Stimulated activated CD4-positive, alpha-beta T cell treated with anti-CD3 and anti-CD28 coated beads, Interleukin-4, amount 100 ng/mL, for 1 hour (primary cell): ENCODE measurements around the gene TMEM248.
"Not testable (repeated sequence)": the region's sequence is repeated elsewhere in the genome, so short reads cannot be mapped to it uniquely, and the experiment has no call there.

ENCODE experiments used
- DNase-seq: peaks from one replicate; pipeline ENCODE4 v3.0.0-alpha.2; 2020

Gene TMEM248, protein sequence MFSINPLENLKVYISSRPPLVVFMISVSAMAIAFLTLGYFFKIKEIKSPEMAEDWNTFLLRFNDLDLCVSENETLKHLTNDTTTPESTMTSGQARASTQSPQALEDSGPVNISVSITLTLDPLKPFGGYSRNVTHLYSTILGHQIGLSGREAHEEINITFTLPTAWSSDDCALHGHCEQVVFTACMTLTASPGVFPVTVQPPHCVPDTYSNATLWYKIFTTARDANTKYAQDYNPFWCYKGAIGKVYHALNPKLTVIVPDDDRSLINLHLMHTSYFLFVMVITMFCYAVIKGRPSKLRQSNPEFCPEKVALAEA

DNA sequence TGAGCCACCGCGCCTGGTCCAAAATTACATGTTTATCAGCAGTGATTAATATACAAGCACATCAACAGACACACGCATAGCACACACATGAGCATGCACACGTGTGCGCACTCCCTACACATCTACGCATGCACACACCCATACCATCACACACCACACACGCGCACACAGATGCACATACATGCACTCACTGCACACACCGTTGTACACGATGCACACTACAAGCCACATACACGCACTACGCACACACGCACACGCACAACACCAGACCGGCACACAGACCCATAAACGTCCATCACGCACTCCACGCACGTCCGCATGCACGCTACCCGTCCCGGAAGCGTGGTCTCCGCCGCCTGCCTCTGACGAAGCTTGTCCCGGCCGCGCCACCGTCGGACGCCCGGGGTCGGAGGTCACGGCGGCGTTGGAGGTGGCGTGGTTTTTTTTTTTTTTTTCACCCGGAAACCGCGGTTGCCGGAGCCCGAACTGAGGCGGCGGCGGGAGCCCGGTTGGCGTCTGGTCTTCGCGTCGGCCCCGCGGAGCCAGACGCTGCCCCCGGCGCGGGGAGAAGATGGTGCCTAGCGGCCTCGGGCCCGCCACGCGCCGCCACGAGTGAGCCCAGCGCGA lies at the start of gene TMEM248:
Gene TMEM248, plus strand, starts transcription at position 457 of the 627 bp plus-strand sequence. CDS start 20,641 bp downstream, outside the sequence.
- peak; percentile 93 for DNase-seq

DNA sequence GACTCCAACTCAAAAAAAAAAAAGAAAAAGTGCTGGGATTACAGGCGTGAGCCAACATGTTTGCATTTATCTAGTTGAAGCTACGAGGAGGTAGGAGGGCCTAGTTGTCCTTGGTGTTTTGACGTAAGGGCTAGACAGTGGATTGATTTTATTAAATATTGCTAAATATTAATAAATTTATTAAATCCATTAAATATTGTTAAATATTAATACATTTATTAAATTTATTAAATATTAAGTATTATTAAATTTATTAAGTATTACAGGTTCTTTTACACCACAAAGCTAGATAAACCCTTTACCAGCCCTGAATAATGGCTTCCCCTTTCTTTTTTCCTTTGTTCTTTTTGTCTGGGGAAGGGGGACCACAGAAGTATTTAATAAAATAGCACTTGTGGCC lies 47.5 kb upstream of the TMEM248 start:
- DNase-seq, result no peak

DNA sequence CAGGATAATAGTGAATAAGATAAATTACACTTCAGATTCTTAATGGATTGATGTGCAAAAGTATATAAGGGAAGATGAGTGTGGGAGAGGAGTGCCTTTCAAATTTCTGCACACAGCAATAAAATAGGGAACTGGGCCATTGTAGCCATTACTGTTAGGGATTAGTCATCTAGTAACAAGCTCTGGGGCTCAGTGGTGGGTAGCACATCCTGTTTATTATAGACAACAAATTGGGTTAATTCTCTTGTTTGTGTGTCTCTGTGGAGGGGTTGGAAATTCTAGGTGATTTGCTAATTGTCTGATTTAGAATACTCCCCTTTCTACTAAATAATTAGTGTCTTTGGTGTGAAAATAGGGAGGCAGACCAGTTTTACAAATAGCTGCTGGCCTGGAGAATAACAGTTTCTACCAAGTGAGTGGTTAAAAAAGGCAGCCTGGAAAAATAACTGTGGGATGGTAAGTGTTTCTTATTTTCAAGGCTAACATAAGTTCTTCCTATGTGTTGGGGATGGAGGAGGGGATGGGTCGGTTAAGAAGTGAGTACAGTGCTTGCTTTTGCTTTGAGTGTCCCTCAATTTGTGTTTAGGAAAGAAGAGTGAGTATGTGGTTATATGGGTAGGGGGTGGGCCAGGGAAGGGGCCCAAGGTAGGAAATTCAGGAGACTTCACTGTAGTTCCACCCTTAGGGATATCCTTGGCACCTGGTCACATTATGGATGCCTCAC lies 43.3 kb upstream of the TMEM248 start:
- DNase-seq, result no peak

DNA sequence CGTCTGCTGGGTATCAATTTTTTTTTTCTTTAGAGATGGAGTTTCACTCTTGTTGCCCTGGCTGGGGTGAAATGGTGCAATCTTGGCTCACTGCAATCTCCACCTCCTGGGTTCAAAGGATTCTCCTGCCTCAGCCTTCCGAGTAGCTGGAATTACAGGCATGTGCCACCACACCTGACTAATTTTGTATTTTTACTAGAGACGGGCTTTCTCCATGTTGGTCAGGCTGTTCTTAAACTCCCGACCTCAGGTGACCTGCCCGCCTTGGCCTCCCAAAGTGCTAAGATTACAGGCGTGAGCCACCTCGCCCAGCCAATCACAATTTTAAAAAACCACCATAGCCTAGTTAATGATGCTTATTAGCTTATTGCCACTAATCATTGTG lies 42.7 kb upstream of the TMEM248 start:
- DNase-seq, result not testable (repeated sequence)

DNA sequence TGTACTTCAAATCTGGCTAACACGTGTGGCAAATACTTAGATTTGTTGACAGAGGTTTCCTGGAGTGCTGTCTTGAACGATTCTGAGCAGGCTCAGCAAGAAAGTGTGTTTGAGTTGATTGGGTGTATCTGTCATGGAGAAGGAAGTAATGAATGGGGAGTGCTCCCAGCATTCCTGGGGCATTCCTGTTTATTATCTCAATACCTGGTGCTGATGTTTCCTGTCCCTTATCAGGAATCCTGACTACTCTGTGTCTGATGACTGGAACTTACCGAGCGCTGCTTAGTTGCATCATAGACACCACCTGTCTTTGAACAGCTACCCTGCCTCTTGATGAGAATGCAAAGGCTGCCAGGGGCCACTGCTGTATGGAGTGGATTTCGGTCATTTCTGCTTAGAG lies 41.0 kb upstream of the TMEM248 start:
- DNase-seq, result no peak

DNA sequence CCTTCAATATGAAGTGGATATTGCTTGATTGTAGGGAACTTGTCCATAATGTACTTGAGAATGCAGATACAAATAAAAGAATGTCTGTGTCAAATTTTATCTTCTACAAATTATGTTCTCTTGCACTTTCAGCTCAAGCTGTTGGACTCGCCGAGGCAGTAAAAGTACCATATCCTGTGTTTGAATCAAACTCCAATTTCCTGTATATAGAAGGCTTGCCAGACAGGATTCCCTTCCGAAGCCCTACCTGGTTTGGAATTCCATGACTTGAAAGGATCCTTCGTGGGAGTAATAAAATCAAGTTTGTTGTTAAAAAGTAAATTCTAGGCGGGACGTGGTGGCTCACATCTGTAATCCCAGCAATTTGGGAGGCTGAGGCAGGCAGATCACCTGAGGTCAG lies 40.4 kb upstream of the TMEM248 start:
- not testable (repeated sequence) for DNase-seq

DNA sequence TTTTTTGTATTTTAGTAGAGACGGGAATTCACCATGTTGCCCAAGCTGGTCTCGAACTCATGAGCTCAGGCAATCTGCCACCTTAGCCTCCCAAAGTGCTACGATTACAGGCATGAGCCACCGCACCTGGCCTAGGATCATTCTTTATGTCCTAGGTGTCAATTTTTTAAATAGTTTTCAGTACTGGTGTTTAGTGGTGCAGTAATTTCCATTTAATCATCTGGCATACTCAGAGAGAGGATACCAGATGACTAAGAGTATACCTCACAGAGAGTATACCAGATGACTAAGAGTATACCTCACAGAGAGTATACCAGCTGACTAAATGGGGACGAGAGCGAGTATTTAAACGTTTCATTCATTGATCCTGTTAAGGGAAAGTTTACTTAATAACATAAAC lies 37.3 kb upstream of the TMEM248 start:
- no peak for DNase-seq

DNA sequence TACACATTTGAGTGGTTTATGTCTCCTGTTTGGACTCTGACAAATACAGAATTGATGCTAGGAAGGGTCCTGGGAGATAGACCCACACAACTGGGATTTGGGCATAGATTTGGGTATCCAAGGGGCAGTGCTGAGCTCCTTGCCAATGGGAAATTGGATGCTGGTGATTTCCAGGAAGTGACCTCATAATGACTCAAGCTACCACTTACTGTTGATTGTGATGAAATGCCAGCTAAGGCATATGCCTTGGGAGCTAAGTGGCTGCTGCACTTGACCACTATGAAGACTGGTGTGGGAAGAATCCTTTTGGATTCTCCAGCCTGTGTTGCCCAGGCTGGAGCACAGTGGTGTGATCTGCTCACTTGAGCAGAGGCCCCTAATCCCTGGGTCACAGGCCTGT lies 36.5 kb upstream of the TMEM248 start:
- DNase-seq, result not testable (repeated sequence)

DNA sequence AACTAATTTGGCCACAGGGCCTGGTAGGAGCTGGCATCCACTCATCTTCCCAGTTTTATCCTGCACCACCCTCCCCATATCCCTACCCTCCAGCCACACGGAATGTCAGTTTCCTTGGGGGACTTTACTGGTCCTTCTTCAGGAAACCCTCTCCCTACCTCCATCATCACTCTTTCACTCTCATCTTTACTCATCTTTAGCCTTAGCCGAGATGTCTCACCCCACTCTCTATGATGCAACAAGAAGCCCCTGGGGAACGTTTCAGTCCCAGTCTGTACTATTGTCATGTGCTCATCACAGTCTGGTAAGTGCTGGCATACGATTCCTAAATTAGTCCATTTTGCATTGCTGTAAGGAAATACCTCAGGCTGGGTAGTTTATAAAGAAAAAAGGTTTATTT lies 34.9 kb upstream of the TMEM248 start:
- DNase-seq, result no peak

DNA sequence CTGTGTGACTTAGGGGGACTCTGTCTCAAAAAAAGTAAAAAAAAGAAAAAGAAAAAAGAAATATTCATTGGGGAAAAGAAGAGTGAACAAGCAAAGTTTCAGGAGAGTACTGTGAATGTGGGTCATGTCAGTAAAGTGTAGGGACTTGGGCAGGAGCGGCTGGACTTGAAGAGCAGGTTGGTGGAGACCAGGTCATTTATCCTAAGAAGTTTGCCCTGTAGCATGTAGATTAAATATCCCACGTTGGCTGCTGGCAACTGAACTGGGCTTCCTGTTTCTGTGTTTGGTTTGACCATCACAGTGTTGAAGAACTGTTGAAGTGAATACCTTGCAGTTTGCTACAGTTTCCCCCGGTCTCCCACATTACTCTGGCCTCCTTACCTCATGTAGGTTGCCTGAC lies 32.8 kb upstream of the TMEM248 start:
- not testable (repeated sequence) for DNase-seq

DNA sequence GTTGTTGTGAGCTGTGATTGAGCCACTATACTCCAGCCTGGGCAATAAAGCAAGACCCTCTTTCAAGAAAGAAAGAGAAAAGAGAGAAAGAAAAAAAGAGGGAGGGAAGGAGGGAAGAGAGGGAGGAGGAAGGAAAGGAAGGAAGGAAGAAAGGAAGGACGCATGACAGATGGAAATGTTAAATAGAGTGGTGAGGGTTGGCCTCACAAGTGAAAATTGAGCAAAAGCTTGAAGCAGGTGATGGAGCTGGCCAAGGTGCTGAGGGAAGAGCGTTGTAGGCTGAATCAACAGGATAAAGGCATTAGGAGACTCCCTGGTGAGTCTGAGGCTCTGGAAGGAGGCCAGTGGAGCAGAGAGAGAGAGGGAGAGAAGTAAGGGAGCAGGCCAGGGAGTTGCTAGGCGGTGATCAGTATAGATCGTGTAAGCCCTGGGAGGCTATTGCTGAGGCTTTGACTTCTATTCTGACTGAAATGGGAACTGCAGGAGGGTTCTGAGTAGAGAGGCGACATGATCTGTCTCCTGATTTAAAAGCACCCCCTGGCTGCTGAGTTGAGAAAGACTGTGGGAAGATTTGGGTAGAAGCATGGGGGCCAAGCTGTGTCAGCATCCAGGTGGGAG lies 26.5 kb upstream of the TMEM248 start:
- no peak for DNase-seq

DNA sequence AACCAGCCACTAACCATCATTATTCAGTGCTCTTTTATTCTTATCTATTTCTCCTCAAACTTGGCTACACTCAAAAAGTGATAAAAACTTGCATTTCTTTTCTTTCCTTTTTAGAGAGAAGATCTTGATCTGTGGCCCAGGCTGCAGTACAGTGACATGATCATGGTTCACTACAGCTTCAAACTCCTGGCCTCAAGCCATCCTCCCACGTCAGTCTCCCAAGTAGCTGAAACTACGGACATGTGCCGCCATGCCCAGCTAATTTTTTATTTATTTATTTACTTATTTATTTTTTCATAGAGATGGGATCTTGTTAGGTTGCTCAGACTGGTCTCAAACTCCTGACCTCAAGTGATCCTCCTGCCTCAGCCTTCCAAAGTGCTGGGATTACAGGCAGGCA lies 24.6 kb upstream of the TMEM248 start:
- DNase-seq, result no peak

DNA sequence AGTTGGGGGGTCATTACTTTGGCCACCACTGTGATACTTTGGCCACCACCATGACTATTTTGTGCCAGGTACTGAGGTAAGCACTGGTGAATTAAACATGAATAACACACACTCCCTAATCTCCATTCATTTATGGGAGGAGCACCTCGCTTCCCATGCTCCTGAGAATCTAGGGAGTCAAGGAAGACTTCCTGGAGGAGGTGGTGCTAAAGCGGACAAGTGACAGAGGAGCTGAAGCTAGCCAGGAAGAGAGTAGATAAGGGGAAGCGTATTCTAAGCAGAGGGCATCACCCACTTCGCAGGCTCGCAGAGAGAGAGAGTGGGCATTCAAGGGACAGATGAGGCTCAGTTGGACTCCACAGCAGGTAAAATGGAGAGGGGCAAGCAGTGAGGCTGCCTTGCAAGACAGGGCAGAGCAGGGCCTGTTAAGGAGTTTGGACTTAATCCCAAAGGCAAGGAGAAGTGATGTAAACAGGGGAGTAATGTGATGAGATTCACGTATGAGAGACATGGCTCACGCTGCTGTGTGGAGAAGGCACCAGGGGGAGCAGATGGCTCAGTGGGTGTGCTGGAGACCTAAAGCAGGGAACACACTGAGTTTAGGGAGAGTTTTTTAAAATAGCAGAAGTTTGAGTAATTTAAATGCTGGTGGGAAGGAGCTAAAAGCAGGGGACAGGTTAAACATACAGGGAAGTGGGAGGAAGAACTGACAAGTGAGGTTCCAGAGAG lies 21.3 kb upstream of the TMEM248 start:
- no peak for DNase-seq

DNA sequence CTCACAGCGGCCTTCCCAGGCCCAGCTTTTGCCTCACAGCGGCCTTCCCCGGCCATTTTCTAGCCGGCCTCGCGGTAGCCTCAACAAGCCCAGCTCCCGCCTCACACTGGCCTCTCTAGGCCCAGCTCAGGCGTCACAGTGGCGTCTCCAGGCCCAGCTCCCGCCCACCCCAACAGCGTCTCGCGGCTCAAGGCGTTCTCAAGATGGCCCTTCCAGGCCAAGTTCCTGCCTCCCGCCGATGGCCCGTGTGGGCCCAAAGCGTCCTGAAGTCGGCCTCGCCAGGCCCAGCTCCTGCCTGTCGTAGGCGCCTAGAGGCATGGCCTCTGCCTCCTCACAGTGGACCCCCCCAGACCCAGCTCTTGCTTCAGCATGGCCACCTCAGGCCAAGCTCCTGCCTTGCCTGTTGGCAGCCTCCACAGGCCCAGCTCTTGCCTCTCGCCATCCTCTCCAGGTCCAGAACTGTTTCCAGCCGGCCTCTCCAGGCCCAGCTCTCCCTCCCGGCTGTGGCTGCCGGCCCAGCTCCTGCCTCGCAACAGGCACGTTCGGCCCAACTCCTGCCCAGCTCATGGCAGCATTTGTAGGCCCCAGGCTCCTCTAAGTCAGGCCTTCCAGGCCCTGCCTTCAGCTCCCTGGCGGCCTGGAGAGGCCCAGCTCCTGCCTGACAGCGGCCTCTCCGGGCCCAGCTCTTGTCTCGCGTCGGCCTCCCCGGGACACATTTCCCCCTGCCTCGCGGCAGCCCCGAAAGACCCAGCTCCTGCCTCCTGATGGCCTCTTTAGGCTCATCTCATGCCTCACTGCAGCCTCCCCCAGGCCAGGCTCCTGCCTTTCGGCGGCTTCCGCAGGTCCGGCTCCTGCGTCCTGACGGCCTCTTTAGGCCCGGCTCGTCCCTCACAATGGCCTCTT lies 18.8 kb upstream of the TMEM248 start:
- DNase-seq, result no peak

DNA sequence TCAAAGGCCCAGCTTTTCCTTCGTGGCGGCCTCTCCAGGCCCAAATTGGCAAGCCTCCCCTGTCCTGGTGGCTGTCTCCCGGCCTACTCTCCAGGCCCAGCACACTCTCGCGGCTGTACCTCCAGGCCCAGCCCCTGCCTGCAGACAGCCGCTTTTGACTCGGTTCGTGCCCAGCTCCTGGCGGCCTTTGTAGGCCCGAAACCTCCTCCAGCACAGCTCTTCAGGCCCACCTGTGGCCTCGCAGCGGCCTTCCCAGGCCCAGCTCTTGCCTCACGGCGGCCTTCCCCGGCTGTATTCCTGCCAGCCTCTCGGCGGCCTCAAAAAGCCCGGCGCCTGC lies 18.2 kb upstream of the TMEM248 start:
- DNase-seq, result no peak

DNA sequence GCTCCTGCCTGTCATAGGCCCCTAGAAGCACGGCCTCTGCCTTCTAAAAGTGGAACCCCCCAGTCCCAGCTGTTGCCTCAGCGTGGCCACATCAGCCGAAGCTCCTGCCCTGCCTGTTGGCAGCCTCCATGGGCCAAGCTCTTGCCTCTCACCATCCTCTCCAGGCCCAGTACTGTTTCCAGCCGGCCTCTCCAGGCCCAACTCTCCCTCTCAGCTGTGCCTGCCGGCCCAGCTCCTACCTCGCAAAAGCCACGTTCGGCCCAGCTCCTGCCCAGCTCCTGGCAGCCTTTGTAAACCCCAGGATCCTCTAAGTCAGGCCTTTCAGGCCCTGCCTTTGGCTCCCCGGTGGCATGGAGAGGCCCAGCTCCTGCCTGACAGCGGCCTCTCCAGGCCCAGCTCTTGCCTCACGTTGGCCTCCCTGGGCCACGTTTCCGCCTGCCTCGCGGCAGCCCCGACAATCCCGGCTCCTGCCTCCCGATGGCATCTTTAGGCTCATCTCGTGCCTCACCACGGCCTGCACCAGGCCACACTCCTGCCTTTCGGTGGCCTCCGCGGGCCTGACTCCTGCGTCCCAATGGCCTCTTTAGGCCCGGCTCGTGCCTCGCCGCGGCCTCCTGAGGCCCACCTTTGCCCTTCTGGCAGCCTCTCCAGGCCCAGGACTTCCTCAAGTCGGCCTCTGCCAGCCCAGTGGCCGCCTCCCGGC lies 17.5 kb upstream of the TMEM248 start:
- no peak for DNase-seq

DNA sequence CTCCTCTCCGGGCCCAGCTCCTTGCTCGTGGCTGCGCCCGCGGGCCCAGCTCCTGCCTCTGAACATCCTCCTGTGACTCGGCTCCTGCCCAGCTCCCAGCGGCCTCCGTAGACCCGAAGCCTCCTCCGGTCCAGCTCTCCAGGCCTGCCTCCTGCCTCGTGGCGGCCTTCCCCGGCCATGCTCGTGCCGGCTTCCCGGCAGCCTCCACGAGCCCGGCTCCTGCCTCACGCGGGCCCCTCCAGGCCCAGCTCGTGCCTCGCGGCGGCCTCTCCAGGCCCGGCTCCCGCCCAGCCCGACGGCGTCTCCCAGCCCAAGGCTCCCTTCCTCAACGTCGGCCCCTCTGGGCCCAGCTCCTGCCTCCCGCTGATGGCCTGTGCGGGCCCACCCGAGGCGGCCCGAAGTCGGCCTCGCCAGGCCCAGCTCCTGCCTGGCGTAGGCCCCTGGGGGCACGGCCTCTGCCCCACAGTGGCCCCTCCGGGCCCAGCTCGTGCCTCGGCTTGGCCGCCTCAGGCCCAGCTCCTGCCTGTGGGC lies 16.9 kb upstream of the TMEM248 start:
- DNase-seq, result no peak

DNA sequence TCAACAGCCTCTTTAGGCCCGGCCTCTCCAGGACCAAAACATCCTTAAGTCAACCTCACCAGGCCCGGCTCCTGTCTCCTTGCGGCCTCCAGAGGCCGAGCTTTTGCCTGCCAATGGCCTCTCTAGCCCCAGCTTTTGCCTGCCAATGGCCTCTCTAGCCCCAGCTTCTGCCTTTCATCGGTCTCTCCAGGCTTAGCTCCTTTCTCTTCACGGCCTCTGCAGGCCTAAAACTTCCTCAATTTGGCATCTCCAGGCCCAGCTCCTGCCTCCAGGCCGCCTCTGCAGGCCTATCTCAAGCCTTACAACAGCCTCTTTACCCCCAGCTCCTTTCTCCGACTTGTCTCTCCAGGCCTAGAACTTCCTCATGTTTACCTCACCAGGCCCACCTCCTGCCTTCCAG lies 15.7 kb upstream of the TMEM248 start:
- no peak for DNase-seq

DNA sequence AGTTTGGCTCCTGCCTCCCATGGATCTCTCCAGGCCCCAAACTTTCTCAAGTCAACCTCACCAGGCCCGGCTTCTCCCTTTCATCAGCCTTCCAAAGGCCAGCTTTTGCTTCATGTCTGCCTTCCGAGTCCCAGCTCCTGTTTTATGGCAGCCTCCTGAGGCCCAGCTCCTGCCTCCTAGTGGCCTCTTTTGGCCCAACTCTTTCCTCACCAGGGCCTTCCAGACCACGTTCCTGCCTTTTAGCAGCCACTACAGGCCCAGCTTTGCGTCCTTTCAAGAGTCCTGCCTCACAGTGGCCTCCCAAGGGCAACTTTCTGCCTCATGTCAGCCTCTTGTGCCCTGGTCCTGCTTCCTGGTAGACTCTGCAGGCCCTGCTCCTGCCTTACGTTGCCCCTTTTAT lies 15.3 kb upstream of the TMEM248 start:
- no peak for DNase-seq

DNA sequence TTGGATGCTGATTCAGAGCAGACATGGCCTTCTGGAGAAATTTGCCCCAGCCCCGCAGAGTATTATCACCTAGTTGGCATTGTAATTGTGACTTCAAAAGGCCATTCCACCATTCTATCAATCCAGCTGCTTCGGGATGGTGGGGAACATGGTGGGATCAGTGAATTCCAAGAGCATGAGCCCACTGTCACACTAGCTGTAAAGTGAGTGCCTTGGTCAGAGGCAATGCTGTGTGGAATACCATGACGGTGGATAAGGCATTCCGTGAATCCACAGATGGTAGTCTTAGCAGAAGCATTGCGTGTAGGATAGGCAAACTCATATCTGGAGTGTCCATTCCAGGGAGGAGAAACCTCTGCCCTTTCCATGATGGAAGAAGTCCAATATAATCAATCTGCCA lies 13.3 kb upstream of the TMEM248 start:
- DNase-seq, result no peak

DNA sequence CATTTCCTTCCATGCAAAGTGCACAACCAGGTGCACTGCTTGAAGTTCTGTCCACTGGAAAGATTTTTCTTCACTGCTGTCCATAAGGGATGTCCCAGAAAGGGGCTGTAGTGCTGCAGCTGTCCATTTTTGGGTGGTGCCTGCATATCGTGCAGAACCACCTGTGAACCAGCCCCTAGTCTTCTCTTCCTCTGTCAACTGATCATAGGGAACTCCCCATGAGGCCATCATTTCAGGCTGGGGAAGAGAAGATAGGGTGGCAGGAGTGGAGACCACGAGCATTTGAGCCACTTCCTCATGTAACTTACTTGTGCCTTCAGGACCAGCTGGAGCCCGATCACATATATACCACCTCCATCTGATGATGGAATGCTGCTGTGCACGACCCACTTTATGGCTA lies 12.4 kb upstream of the TMEM248 start:
- DNase-seq, result not testable (repeated sequence)
